GM10847 (cell line): ENCODE data around the gene EYS.

Experiments
- POLR2A ChIP-seq: IDR thresholded peaks from 2 replicates; pipeline ENCODE4 v1.6.1; 2011; ENCODE audit not compliant: insufficient read length; ENCODE audit errors: extremely low read depth

EYS gene

DNA sequence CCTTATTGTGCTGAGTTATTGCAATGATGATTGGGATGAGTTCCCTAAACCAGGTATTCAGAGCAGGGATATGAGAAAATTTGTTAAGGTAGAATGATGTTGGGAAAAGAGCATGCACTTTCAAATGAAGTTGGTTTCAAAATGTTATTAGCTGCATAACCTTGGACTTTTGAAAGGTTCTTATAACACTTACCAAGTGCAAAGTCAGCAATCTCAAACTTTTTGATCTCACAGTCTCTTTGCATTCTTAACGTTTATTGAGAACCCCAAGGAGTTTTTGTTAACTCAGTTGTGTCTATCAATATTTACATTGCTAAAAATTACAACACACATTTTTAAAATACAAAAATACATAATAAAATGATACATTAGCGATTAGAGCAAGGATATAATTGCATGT, 1269.0 kb downstream of the EYS start:
- no peak for TF ChIP-seq POLR2A

DNA sequence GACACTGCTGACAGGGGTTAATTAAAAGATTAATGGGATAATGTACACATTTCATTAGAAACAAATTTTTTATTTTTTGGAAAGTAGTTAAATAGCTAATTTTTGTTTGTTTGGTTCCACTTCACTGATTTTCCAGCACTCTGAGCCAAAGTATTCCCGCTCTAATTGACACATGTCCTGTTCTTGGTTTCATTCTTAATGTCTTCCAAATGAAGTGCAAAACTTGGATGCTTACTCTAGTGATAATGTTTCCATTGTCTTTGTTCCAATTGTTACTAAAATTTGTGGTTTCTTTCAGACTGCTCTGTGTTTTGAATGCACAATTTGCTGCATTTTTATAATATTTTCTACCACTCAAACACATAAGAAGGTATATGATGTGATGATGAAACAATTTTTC, 1277.1 kb downstream of the EYS start:
- no peak for TF ChIP-seq POLR2A

DNA sequence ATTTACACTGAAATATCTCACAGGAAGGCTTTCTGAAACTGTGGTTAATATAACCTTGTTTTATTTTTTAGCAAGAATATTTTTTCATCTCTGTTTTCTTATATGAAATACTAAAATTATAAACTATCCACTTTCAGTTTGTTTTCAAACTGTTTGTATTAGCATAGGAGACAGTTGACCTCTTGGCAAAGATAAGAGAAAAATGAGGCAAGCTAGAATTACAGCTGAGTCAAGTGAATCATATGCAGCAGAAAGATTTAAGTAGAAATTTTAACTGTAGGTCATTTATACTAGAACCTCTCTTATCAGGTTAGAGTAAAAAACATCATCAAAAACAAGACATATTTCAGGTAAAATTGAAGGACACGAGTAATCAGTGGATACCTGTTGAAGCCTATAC, 1278.8 kb downstream of the EYS start:
- no peak for TF ChIP-seq POLR2A

DNA sequence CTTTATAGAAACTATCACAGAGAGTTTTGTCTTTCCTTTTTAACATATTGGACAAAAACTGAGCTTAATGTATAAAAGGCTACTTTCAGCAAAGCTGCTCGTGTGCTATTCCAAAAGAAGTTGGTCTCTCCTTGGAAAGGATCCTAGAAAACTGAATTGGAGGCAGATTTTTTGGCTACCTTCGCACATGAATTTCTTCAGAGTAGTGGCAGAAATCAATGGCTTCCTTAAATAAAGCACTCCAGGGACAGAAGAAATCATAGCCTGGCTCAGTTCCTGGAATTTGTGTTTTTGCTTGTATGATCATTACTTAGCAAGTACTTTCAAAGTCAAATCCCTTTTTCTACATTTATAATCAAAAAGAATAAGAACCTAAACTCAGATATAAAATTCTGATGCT, 1291.1 kb downstream of the EYS start:
- TF ChIP-seq POLR2A, result no peak

DNA sequence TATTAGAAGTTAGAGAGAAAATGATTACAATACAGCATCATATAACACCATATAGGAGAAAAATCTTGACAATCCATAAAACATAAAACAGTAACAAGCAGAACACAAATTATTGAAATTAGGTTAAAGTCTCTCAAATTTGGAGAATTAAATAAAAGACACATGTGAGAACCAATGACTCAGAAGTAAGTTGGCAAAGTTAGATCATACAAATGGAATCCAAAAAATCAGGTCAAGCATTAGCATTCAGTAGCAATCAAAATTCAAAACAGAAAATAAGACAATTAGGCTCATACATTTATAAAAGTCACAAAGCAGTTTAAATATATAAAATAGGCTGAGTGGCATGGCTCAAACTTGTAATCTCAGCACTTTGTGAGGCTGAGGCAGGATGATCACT, 1295.8 kb downstream of the EYS start:
- TF ChIP-seq POLR2A, result no peak

DNA sequence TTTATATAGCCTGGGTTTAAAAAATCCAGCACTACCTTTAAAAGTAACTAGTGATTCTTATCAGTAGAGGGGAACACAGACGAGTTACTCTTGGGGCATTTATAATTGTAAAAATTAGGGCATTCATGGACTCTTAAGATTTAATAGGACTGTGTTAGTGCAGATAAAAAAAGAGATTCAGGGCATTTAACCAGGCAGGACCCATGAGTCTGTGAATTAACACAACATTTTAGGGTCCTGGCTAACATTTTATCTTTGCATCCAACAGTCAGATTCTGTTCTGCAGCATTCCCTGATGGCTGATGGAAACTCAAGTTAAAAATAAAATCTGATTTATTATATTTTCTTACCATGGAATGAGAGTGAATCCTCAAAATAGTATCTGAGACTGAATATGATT, 1297.1 kb downstream of the EYS start:
- TF ChIP-seq POLR2A, result no peak

DNA sequence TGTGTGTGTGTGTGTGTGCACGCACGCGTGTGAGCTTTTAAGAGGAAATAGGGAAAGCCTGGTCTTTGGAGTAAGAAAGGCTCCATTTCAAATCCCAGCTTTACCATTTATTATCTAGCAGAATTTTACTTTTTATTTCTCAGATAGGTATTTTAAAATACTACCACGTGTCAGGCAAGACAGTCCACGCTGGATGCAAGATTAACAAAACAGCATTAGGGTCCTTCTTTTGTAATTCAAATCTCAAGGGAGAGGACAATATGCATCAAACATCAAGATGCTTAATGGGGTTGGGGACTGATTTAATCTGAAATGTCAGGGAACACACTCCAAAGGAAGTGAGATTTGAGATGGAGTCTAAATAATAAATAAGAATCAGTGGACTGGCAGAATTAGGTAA, 1302.6 kb downstream of the EYS start:
- no peak for TF ChIP-seq POLR2A

DNA sequence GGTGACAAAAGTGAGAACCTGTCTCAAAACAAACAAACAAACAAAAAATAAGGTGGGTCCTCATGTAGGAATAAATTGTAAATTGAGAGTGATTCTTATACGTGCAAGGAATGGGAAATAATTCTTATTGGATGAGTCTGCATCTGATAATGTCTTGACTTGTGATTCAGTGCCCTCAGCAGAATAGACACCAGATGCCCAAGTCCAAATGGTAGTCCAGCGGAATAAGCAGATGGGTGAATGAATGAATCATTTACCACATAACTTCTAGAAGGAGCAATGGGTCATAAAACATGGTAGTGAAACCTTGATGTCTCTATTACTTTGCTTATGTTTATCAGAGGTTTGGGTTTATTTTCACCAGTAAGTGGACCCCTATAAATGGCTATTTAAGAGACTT, 1323.7 kb downstream of the EYS start:
- no peak for TF ChIP-seq POLR2A

DNA sequence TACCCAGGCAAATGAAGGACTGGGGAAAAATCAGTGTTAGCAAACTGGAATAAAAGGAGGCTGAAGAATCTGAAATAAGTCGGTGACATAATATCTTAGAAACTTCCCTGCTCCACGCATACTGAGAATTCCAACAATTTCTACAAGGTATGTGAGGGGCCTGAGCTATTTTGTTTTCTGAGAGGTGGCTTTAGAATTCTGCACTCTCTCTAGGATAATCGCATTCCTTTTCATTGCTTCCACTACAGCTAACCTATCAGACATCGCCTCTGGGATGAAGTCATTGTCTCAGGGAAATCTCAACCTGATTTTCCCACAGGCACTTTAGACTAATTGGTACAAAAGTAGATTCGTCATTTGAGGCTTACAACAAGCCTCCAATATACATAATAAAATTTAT, 1330.6 kb downstream of the EYS start:
- TF ChIP-seq POLR2A, result no peak

DNA sequence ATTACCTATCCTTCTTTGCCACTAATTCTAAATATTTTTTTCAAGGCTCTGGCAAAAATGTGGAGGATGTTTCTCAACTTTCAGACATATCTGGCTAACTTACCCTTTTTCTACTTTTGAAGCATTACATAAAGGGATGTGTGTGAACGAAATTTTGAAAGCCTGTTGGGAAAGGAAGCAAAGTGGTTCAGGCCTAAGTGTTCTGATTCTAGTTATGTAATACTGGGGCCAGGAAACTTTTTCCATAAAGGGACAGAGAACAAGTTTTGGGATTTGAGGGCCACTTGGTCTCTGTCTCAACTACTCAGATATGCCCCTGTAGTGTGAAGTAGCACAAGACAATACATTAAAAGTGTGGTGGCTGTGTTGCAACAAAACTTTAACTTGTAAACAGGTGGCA, 1349.6 kb downstream of the EYS start:
- TF ChIP-seq POLR2A, result no peak

DNA sequence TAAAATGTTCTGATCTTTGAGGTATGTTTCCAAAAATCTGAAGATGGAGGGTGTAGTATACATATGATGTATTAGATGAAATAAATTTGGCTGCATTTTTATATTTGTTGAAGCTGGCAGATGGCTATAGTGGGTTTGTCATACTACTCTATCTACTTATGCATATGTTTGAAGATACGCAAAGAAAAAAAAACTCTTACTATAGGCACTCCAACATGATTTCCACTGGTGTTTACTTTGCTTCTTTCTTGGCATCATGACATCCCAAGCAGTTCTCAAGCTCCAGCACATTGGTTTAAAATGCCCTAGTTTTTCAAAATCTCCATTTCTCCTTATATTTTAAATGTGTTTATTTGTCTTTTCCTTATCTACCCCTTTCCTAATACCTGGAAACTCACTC, 1359.6 kb downstream of the EYS start:
- no peak for TF ChIP-seq POLR2A

DNA sequence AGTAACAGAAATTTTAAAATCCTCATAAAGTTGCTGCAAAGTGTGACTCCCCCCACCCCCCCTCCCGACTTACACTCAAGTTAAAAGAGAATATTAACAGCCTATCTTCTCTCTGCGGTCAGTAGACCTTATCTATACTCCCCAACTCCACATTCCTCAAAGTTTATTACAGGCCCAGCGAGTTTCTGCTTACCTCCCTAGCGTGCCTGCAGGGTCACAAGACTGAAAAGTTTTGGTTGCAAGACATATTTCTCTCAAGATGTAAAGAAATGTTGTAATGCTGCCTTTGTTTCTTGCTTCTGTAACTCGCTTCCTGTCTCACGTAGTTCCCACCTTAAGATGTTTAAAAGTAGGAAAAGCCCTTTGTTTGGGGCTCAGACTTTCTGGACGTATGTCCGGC, 1371.8 kb downstream of the EYS start:
- no peak for TF ChIP-seq POLR2A

DNA sequence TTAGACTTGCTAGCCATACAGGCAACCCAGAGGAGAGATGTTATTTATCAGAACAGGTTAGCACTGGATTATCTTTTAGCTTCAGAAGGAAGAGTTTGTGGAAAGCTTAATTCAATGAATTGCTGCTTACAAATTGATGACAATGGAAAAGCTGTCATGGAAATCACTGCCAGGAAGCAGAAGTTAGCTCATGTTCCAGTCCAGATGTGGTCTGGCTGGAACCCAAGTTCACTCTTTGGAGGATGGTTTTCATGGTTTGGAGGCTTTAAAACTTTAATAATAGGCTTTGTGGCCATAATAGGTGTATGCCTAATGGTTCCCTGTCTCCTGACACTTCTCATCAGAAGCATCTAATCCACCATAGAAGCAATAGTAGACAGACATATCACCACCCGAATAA, 1372.4 kb downstream of the EYS start:
- TF ChIP-seq POLR2A, result no peak

DNA sequence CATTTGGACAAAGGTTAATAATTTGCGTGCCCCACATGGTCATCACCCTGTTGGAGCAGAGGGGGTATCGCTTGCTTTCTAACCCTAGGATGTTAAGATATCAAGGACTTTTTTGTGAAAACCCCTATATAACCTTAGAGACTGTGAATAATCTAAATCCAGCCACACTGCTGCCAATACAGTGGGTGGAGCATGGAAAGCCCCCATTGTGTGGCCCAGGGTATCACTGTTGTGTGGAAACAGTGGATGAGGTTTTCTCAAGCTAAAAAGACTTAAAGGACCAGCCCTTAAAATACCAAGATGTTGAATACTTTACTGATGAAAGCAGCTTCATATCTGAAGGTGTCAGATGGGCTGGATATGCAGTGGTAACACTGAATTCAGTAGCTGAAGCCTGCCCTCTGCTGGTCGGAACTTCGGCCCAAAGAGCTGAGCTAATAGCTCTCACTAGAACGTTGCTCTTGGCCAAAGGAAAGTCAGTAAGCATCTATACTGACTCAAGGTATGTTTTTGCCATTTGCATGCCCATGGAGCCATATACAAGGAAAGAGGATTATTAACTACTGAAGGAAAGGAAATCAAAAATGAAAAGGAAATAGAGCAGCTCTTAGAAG, 1376.2 kb downstream of the EYS start:
- TF ChIP-seq POLR2A, result no peak

DNA sequence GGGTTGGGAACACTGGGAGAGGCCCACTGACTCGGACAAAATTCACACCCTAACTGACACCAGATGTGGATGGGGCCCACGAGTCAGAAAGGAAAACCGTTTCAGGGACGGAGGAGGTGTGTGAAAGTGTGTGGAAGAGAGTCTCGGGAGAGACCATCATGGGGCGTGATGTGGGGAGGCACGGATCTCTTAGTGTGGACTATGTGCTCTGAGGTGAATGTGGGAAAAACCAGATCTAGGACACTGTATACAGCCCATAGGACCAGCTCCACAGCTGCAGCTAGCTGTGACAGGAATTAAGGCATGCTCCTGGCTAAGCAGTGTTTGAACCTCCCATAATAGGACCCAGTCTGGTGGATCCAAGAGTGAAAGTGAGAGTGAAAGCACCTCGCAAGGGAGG, 1380.1 kb downstream of the EYS start:
- TF ChIP-seq POLR2A, result no peak

DNA sequence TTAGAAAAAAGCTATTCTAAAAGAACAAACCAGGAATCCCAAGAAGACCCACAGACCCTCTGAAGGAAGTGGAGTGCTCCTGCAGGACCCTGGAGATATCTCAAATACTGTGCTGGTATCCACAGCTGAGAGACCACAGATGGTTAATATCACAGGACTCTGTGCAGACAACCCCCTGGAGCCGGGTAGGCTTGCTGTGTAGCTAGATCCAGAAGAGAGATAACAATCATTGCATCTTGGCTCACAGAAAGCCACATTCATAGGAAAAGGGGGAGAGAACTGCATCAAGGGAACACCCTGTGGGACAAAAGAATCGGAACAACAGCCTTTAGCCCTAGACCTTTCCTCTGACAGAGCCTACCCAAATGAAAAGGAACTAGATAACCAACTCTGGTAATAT, 1381.9 kb downstream of the EYS start:
- TF ChIP-seq POLR2A, result no peak

DNA sequence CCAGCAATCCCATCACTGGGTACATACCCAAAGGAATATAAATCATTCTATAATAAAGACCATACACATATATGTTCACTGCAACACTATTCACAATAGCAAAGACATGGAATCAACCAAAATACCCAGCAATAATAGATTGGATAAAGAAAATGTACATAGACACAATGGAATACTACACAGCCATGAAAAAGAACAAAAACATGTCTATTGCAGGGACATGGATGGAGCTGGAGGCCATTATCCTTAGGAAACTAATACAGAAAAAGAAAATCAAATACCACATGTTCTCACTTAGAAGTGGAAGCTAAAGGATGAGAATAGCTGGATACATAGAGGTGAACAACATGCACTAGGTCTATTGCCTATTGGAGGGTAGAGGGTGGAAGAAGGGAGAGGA, 1396.8 kb downstream of the EYS start:
- TF ChIP-seq POLR2A, result no peak

DNA sequence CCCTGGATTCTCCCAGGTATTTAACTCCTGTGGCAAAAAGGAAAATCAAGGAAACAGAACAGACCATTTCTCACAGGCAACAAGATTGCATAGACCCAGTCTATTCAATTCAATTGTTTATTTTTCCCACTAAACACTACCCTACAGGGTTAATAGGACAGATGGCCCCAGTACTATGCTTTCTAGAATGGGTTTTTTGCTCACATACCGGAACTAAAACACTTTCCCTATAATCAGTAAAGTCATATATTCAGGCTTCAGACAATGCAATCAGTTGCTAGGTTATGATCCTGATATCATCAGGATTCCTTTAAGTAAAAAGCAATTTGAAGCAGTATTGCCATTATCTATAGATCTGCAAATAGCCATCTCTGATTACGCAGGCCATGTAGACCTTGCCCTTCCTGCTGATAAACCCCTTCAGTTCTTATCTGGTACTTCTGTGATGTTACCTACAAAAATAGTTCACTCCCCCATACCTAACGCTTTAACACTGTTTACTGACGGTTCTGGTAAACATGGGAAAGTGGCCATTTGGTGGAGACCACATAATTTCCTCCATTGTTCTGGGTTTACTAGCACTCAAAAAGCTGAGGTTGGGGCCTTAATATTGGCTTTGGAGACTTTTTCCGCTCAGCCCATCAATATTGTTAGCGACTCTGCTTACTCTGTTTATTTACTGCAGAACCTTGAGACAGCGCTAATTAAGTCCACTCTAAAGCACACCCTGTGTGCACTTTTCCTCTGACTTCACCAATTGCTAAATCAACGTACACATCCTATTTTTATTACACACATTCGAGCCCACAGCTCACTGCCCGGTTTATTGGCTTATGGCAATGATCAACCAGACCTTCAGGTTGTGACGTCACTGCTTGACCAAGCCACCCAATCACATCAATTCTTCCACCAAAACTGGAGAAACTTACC, 1405.5 kb downstream of the EYS start:
- no peak for TF ChIP-seq POLR2A

DNA sequence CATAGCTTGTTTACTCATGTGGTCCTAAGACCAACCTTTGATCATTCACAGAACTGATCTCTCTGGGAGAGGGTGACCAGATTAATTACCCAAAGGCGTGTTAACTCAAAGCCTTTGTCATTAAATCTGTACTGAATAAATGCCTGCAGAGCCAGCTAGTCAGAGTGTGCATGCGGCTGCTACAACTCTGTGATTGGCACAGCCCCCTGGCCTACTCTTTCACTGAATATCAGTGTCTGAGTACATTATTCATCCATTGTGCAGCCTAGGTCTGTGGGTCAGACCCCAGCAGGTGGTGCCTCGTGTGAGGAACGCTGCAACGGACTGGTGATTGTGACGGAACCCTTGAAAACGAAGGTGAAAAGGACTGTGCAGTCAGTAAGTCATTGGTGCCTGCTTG, 1407.8 kb downstream of the EYS start:
- no peak for TF ChIP-seq POLR2A
